ENCODE measurements around the gene CYP4A22.

GRCh38 chr1:47164552-47164951 lies 27.3 kb downstream of the CYP4A22 start:
- TF ChIP-seq POLR2A (IDR thresholded peaks at IDR 0.05), result no peak
- no peak for TF ChIP-seq CTCF (IDR thresholded peaks at IDR 0.05)
- TF ChIP-seq POLR2AphosphoS5 (IDR thresholded peaks at IDR 0.05), result no peak
